ENCODE measurements around the gene SMTNL2.

The SMTNL2 gene

DNA sequence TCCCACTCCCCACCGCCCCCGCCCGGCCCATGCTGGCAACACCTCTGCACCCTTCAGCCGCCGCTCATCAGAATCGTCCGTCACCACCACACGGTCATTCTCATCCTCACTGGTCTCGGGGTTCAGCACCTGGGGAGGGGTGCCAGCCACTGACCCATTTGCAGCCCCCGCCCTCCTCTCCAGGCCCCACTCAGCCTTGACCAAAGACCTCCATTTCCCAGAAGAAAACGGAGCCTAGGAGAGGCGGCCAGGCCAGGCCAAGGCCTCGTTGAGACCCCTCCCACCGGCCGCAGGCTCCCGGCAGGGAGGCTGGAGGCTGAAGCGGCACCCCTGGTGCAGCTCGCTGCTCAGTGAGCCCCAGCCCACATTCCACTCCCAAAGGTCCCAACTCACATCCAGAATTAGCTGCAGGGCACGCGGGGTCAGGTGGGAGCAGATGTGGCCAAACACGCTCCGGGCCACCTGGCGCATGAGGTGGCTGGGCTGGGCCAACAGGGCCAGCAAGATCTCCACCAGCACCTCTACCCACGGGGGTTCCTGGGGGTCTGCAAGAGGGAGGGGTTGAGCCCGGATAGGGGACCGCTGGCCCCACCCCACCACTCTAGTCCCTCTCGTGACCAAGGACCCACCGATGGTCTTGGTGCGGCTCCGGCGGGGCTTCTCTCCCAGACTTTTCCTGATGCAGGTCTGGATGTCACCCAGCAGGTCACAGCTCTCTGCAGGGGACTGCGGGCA is 38.9 kb upstream of the SMTNL2 start:
- DNase-seq: no peak

DNA sequence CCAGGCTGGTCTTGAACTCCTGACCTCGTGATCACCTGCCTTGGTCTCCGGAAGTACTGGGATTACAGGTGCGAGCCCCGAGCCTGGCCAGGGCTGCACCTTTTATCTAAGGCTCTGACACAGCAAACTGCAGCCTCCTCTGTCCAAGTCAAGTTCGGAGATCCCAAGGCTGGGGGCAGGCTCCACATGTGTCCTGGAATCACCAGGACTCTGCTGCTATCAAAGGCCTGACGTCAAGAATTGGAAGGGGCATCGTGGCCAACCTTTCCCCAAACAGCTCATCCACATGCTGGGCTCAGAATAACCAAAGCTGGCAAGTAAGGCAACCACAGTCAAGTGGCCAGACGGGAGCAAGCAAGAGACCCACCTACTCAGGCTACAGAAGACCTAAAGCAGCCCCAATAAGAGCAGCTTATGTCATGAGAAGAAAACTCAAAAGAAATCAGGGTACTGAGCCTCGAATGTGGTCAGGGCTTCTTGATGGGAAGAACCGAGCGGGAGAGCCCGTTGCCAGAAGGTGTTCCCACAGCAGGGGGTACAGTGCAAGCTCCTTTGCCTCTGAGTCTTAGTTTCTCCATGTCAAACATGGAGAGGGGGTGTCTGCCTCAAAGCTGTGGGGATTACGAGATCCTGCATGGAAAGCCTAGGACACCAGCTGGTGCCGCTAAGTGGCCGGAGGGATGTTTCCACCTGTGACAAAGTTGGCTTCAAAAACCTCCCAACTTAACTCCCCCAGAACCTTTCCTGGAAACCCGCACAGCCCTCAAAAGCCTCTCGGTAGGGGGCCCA is 37.0 kb upstream of the SMTNL2 start:
- DNase-seq: no peak

DNA sequence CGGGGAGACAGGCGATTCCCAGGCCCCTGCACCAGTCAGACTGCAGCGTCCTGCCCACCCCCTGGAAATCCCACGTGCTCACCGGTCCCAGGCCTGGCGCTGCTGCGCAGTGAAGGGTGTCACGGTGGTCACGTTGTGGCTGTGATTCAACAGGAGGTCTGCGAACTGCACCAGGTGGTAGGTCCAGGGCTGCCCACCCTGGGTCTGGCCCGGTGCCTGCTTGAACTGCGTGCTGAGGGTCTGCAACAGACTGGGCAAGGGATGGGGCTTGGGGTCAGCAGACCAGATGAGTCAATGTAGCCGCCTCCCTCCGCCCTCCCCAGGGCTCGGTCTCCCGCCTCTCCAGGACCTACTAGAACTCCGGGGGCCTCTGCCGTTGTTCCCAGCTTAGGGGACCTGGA is 36.3 kb upstream of the SMTNL2 start:
- DNase-seq: no peak

DNA sequence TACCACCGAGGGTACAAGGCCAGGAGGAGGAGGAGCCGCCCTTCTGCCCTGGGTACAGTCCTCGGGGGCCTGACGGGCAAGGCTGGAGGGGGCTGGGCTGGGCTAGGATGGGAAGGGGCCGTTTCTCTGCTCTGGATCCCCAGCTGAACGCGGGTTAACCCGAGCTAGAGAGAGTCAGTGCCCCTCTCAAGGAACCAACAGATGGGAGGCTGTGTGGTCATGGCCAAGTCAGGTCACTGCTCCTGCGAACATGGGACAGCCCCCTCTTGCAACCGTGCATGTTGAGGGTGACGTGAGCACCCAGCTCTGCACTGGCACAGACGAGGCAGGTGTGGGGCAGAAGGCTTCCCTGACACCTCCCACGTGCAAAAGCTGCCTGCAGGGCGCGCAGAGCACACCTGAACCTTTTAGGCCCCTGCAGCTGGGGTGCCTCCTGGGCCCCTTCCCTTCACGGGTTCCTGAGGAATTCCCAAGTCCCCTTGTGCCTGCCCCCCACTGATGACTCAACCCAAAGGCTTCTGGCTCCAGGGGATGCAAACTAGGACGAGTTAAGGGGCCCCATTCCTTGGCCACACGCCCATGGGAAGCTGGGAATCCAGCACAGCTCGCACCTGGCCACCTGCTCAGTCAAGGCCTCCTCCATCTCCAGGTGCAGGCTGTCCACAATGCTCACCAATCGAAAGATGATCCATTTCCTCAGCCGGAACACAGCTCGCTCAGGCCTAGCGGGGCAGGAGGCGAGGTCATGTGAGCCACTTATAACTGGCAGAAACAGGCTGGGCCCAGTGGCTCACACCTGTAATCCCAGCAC is 35.4 kb upstream of the SMTNL2 start:
- DNase-seq: no peak

DNA sequence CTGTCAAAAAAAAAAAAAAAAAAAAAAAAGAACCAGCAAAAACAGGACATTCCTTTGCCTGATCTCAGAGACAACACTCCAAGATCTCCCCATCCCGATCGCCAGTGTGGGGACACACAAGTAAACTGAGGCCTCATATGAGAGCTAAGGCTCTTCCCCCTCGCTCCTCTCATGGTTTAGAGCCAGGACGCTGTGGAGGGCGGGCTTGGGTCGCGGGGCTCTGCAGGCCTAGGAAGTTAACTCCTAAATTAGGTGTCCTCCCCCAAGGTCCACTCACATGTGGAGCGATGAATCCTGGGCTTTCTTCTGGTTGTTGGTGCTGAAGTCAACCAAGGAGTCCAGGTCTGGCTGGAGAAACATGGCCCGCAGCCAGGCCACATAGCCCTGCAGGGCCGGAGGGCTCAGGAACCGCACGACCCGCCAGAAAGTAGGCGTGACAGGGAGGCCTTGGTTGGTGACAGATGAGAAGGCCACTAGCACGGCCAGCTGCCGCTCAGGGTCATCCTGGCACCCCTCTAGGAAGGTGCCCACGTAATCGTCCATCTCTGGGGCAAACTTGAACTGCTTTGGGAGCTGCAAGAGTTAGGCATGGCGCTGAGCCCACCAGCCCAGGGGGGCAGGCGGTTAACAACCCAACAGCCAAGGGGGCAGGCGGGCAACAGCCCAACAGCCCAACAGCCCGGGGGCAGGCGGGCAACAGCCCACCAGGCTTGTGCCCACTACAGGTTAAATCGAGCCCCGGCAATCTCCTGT is 34.4 kb upstream of the SMTNL2 start:
- DNase-seq: no peak

DNA sequence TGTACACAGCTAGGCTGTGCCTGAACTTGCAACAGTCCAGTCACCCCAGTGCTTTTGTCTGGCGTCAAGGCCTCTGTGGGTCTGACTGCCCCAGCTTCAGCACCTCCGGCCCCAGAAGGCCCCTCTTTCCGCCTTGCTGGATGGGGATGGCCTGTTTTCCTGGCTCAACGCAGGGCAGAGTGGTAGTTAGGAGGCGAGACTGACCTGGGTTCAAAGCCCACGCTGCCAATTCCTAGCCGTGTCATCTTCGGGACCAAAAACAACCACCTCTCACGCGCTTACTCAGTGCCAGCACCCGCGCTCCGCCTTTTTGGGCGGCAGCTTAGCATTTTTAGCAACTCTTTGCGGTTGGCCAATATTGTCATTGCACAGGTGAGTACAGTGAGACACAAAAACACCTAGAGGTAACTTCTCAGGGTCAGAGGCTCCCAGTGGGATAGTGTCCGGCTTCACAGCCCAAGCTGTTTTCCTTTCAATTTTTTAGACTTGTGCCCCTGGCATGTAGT is 33.7 kb upstream of the SMTNL2 start:
- no peak for DNase-seq

DNA sequence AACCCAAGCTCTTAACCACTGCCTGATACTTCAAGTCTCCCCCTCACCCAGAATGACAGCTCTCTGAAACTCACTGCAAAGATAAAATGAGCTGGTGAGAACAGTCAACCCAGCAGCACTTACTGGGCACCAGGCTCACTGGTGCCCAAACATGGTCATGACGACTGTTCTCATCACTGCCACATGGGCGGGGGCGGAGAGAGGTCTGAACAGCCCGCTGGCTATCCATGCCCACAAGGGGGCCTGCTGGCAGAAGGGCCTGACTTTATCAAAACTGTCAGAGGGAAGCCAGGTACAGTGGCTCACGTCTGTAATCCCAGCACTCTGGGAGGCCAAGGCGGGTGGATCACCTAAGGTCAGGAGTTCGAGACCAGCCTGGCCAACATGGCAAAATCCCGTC is 33.2 kb upstream of the SMTNL2 start:
- no peak for DNase-seq

DNA sequence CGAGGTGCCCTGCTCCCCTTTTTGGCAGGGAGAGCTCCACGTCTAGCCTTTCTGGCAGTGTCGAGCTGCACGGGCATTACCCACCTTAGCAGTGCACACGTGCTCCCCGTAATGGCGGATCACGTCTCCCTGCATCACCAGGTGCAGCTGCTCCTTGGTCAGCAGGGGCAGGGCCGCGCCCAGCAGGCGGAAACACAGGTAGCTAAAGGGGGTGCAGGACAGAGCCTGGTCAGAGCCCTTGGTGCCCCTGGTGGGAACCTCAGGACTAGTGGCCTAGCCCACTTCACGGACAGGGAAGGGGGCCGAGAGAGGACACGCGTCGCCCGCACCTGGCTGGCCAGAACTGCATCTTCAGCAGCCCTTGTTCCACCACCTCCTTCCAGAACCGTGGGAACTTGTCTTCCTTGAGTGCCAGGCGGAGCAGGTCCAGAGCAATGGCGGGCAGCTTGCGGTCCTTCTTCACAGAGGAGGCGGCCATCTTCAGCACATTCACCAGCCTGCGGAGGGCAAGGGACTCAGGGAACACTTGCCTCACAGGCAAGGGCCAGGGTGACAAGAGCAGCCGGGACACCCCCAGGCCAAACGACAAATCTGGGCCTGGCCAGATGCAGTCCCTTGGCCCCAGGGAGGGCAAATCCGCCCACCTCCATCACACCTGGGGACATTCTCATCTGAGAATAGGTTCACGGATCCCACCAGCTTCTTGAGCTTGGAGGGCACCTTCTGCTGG is 32.4 kb upstream of the SMTNL2 start:
- no peak for DNase-seq

DNA sequence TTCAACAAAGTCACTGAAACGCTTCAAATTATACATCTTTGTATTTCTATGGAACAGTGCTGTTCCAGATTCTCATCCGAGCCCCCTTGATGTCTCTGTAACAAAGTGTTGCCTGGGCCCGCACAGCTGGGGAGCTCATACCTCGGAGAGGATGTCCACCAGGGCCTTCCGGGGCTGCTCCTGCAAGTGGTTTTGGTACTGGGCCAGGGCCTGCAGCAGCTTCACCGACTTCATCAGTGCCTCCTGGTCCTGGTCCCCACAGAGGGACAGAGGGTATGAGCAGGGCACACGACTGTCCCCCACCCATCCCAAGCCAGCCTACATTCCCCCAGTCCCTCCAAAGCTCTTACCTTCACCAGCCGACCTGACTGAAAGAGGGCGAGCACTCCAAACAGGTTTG is 30.7 kb upstream of the SMTNL2 start:
- no peak for DNase-seq

DNA sequence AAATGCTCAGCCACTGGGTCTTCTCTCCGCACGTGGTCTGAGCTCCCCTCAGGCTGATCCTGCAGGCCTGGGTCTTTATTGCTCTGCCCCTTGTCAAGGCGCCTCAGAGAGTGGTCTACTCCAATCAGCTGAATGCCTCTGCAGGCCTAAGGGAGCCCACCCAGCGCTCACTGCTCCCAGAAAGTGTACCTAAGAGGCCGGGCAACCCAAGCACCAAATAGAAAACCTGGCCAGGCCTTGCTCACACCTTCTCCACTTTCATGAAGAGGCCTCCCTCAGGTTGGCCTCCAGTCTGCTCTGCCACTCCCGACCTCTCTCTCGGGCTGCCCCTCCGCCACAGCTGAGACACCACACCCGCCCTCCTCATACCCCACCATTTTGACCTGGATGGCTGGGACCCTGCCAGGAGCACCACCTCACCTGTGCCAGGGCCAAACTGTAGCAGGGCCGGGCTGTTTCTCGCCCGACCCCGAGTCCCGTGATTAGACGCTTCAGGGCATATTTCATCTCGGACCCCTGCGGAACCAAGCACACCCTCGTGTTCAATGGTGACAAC is 29.8 kb upstream of the SMTNL2 start:
- no peak for DNase-seq

DNA sequence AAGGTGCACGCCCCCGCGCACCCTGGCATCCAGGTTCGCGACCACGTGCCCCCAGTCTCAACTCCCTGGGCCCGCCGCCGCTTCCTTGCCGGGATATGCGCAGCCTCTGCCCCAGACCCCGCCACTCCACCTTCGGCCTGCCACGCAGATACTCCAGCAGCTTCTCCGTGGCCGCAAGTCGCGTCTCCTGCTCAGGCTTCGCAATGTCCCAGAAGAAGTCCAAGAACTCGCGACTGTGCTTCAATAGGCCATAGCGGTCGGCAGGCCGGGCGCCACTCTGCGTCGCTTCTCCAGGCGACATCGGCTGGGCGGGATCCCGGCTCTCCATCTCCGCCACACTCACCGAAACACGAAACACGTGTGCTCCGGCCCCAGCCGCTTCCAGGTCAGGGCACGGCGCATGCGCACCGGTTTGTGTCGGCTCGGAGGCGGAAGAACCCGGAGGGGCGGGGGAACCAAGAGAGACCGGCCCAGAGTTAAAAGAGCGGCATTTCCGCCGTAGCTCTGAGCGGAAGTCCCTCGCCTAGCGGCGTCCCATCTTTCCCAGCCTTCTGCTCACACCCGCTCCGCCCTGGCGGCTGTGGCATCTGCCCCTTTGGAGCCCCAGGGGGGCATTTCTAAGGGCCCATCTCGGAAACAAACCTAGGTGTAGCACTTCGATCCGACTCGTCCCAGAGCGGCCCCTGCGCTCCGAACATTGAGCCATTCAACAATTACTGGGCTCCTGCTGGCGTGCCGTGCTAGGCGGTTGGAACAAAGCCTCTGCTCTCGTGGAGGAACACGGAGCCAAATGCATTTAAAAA is 29.1 kb upstream of the SMTNL2 start, which contains the start of gene MYBBP1A:
TSS of gene MYBBP1A (minus strand) at position 388 of the 803 bp plus-strand sequence. CDS start at position 328, 60 bp downstream.
- DNase-seq: peak; percentile 80

DNA sequence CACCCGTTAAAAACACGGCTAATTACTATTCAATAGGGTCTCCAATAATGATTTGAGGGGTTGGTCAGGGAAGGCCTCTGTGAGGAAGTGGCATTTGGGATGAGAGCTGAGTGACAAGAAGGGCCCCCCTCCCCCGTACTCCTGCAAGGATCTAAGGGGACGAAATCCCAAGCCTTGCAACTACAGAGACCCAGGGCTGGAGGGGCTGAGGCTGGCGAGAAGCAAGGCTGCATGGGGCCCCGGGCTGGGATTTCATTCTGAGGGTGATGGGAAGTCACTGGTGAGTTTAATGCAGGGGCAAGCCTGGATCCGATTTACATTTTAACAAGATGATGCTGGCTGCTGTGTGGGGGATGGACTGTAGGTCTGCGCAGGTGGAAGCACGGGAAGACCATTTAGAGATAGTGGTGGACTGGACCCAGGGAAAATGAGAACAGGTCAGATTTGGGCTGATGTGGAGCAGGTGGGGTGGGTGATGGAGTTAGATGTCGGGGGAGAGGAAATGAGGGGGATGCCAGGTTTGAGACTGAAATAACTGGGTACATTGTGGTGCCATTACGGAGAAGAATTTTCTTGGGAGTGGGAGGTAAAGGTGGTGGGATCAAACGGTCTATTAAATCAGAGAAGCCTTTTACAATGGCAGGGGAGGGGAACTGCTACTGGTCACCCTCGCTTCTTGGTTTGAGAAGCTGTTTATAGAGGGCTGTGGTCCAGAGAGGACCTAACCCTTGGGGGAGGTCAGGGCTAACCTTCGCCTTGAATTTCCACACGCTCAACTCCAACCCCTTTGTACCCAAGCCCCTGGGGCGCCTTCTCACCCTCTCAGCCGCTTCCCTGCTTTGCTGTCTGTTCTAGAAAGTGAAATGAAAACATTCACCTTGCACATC is 28.2 kb upstream of the SMTNL2 start:
- DNase-seq: no peak

DNA sequence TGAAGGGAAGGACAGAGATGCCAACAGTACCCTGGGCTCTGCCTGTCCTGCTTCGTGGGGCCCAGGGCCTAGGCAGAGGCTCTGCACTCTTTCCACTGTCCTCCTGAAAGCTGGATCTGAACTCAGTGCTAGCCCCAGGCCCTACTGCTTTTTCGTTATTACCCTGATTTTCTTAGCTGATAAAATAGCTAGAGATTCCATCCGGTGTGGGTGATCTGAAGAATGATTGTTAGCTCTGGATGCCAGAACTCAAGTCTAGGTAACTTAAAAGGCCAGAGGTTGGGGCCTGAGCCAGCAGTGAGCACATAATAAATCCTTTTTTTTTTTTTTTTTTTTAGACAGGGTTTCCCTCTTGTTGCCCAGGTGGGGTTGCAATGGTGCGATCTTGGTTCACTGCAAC is 27.3 kb upstream of the SMTNL2 start:
- DNase-seq: no peak

DNA sequence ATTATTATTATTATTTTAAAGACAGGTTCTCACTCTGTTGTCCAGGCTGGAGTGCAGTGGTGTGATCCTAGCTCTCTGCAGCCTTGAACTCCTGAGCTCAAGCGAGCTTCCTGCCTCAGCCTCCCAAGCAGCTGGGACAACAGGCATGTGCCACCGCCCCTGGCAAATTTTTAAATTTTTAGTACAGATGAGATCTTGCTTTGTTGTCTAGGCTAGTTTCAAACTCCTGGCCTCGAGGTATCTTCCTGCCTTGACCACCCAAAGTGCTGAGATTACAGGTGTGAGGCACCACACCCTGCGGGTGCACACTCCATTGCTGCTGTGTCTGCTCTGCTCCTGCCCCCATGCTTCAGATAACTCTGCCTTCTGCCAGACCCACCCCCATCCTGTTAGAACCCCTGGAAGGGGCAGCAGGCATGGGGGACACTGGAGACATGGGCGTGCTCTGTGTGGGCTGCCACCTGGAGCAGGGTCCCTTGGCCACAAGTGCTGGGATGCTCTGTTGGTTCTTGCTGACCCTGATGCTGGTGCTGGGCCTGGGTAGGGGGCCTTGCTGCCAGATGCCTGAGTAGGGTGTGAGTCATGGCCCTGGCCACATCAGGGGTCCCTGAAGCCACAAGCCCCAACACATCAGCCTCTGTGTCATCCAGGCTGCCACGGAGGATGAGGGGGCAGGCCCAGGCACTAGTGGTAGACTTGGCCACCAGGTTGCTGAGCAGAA is 26.5 kb upstream of the SMTNL2 start:
- no peak for DNase-seq

DNA sequence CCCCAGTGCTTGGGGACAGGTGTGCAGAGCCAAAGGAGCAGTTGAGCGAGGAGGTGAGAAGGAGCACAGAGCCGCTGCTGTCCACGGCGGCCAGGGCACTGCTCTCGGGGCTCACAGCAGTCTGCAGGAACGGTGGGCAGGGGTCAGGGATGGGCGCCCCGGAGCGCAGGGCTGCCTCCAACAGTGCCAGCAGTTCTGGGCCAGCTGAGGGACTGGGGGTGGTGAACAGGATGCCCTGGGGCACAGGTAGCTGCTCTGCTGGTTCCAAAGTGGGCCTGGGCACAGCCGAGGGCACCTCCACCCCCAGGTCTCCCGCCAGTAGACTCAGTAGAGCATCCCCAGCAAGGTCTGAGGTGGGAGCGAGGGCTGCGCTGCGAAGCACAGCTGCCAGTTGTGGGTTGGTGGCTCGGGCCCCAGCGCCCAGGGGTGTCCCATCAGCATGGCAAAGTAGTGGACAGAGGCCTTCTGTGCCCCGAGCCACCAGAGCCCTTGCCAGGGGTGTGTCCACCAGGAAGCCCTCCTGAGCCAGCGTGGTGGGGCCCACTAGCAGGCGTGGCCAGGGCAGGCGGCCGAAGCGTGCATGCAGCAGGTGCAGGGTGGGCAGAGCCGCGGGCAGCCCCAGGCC is 25.9 kb upstream of the SMTNL2 start:
- no peak for DNase-seq

DNA sequence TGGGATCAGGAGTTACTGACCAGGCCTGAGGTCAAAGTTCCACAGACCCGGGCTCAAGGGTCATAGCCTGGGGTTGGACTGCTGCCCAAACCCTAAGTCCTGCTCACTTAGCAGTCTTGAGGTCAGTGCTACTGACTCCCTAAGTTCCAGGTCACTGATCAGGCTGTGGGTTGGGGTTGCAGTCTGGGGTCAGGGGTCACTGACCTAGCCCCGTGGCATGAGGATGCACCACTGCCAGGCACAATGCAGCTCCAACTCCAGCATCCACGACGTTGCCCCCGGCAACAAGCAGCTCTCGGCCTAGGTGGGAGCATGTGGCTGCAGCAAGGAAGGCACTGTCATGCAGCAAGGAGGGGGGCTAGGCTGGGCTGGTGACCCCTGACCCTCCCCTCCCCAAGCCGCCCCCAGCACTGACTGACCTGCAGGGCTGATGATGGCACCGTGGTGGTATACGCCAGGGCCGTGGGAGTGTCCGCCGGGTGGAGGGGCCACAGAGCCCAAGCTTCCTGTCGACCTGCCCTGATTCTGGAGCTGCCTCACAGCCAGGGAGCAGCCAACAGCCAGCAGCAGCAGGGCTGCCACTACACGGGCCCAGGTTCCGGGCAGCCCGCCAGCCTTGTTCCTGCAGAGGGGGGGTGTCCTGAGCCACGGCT is 25.1 kb upstream of the SMTNL2 start:
- DNase-seq: no peak

DNA sequence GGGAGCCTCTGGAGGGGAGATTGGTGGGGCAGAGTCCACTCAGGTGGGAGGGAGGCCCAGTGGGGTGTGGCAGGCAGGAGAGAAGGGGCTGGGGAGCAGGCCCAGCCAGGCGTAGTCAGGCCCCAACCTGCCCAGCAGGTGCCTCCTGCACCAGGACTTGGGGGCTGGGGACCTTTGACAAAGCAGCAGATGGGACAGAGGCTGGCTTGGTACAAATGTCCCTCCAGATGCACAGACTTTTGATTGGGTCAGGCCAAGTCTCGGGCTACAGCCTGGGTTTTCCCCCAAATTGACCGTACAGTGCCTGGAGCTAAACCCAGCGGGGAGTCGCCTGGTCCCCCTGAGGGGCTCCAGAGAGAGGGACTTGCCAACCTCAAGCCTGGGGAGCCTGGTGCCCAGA is 24.4 kb upstream of the SMTNL2 start:
- no peak for DNase-seq

DNA sequence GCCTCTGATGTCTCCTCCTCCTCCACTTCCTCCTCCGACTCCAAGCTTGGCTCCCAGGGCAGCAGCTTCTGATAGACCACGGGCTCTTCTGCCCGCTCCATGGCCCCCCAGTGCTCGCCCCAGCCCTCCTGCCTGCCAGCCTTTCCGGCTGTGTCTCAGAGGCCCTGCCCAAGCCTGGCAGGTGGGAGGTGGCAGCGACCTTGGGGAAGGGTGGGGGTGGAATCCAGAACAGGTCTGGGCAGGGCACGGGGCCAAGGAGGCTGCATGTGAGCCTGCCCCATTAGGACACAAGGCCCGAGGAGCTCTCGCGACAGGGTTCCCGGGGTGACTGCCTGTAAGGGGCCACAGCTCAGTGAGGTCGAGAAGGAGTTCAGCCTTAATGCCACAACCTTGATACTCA is 23.9 kb upstream of the SMTNL2 start, which contains the start of gene GGT6:
TSS of gene GGT6 (minus strand) at position 157 of the 400 bp plus-strand sequence. CDS start at position 101, 56 bp downstream.
- DNase-seq: no peak
